HEK293 (cell line): Measurements from ENCODE around the gene DPP6.

Source experiments
- CTCF ChIP-seq: fragments of 450-650 bp; formaldehyde crosslinking; IDR thresholded peaks from 2 replicates; pipeline ENCODE4 v1.5.1; 2016; ENCODE audit warnings: missing biosample characterization, missing genetic modification characterization
- MZF1 ChIP-seq: fragments of 450-650 bp; formaldehyde crosslinking; IDR thresholded peaks from 2 replicates; pipeline ENCODE4 v1.5.1; 2017; ENCODE audit warnings: missing biosample characterization, missing genetic modification characterization, borderline replicate concordance
- ZFP3 ChIP-seq: fragments of 450-650 bp; formaldehyde crosslinking; IDR thresholded peaks from 2 replicates; pipeline ENCODE4 v1.5.1; 2016; ENCODE audit warnings: low read depth, missing biosample characterization, missing genetic modification characterization
- TF ChIP-seq, protein P1 (sequence below): fragments of 450-650 bp; formaldehyde crosslinking; IDR thresholded peaks from 2 replicates; pipeline ENCODE4 v1.5.1; 2016; ENCODE audit warnings: missing biosample characterization, missing genetic modification characterization, low read depth

- TF ChIP-seq CTCF (tag by site-specific recombination), result no peak
- TF ChIP-seq, protein P1, sequence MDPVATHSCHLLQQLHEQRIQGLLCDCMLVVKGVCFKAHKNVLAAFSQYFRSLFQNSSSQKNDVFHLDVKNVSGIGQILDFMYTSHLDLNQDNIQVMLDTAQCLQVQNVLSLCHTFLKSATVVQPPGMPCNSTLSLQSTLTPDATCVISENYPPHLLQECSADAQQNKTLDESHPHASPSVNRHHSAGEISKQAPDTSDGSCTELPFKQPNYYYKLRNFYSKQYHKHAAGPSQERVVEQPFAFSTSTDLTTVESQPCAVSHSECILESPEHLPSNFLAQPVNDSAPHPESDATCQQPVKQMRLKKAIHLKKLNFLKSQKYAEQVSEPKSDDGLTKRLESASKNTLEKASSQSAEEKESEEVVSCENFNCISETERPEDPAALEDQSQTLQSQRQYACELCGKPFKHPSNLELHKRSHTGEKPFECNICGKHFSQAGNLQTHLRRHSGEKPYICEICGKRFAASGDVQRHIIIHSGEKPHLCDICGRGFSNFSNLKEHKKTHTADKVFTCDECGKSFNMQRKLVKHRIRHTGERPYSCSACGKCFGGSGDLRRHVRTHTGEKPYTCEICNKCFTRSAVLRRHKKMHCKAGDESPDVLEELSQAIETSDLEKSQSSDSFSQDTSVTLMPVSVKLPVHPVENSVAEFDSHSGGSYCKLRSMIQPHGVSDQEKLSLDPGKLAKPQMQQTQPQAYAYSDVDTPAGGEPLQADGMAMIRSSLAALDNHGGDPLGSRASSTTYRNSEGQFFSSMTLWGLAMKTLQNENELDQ (tag by site-specific recombination), result no peak
- TF ChIP-seq MZF1 (tag by site-specific recombination), result no peak
- TF ChIP-seq ZFP3 (tag by site-specific recombination), result no peak
Observed at GRCh38 chr7:154394804-154395203, 342.6 kb downstream of the DPP6 start.
